ENCODE measurements around the gene SLC25A6.

SLC25A6 gene

DNA sequence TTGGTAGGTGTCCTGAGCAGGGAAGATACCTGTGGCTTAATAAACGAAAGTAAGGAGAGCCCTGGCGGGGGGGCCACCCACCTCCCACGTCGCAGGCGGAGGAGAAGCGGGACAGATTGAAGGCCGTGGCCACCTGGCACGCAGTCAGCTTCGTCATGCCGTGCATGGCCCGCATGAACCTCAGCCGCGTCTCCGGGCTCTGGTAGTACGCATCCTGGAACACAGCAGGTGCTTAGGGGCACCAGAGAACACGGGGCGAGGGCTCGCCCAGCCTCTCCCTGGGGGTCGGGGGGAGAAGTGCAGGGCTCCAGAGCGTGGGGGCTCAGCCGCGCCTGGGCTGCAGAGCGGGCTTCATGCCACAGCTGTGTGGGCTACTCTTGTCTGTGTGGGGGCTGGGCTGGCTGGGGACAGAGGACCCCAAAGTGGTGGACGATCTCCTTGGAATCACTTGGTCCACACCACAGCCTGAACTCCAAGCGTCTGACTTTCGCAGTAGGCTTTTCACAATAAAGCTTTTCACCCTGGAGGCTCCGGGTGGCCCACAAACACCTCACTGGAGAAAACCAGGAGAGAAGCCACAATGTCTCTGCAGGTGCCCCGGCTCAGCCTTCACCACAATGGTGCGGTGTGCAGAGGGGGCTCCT, 27.1 kb upstream of the SLC25A6 start:
- TF ChIP-seq CTCF (conservative IDR thresholded peaks at IDR 0.05) (no peak), ZFX (IDR thresholded peaks at IDR 0.05) (no peak)
- no peak overlapping the region for H3K27ac ChIP-seq

GRCh38 chrX:1417921-1418771, 26.2 kb upstream of the SLC25A6 start:
- TF ChIP-seq ZFX (IDR thresholded peaks at IDR 0.05): no peak
- TF ChIP-seq CTCF (conservative IDR thresholded peaks at IDR 0.05): no peak

DNA sequence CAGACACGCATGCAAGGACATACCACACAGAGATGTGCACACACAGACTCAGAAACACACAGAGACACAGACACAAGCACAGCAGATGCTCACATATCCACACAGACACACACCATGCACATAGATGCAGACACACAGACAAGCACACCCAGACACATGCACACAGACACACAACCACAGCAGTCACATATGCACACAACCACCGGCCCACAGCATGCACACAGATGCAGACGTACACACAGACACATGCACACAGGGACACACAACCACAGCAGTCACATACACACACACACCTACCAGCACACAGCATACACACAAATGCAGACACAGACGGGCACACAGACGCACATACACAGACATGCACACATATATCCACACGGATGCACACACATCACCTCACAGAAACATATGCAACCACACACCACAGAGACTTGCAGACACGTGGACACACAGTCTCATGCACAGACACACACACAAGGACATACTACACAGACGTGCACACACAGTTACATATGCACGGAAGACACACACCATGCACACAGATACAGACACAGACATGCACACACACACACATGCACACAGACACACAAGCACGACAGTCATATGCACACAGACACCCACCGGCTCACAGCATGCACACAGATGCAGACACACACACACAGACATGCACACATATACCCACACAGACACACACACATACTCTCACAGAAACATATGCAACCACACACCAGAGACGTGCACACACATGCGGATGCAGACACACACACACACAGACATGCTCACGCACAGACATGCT, 25.2 kb upstream of the SLC25A6 start:
- TF ChIP-seq ZFX (IDR thresholded peaks at IDR 0.05) (no peak), CTCF (conservative IDR thresholded peaks at IDR 0.05) (no peak)
- H3K27ac ChIP-seq: no peak overlapping the region

More at GRCh38 chrX:1417921-1418771, 26.2 kb upstream of the SLC25A6 start:
- no peak overlapping the region for H3K27ac ChIP-seq

DNA sequence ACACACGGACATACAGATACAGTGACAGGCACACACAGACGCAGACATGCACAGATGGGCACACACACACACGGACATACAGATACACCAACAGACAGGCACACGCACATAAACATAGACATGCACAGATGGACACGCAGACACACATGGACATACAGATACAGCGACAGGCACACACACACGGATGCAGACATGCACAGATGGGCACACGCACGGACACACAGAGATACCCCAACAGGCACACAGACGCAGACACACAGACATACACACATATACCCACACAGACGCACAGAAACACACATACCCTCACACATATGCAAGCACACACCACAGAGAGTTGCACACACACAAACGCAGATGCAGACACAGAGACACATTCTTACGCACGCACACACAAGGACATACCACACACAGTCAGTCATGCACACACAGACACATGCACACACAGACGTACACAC, 24.4 kb upstream of the SLC25A6 start:
- H3K27ac ChIP-seq: no peak overlapping the region
- TF ChIP-seq ZFX (IDR thresholded peaks at IDR 0.05) (no peak), CTCF (conservative IDR thresholded peaks at IDR 0.05) (no peak)

DNA sequence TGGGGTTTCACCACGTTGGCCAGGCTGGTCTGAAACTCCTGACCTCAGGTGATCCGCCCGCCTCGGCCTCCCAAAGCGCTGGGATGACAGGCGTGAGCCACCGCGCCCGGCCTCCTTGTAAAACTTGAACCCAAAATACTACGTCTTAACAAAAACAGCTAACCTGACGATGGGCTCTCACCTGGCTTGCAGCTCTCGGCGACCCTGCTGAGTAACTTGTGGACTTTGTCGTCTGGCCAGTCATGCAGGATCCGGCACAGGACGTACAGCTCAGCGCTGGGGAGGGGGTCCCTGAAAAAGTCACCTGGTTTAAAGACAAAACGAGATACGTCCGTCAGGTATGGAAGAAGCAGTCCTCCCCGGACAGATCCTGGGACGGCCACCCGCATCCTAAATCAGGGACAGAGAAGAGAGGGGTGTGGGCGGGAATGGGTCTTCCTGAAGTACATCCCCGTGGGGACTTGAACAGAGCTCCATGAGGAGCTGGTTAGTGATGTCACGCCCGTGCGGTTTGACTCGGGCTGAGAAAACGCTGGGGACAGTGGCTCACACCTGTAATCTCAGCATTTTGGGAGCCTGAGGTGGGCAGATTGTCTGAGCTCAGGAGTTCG, 20.7 kb upstream of the SLC25A6 start:
- TF ChIP-seq ZFX (IDR thresholded peaks at IDR 0.05) (no peak), CTCF (conservative IDR thresholded peaks at IDR 0.05) (no peak)
- no peak overlapping the region for H3K27ac ChIP-seq

DNA sequence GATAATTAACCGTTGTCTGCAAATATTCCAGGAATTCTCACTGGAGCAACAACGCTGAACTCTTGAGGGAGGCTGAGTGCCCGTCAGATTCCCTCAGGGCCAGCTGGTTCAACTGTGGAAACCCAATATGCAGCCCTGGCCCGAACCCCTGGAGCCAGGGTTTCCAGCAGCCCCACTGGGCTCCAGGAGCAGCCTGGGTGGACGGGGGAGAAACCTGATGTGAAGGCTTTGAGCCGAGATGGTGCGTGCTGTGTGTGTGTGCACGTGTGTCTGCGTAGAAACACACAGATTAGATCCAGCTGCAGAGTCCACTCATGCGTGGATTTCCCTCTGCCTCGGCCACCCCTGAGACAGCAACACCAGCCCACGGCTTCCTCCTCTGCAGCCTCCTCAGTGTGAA, 19.4 kb upstream of the SLC25A6 start:
- TF ChIP-seq CTCF (conservative IDR thresholded peaks at IDR 0.05) (no peak), ZFX (IDR thresholded peaks at IDR 0.05) (no peak)
- no peak overlapping the region for H3K27ac ChIP-seq
